Activated gamma-delta T cell (primary cell): ENCODE data around the gene KLHL29.

Experiments
- DNase-seq: peaks from one replicate; lab custom pipeline; 2025; lab: John Stamatoyannopoulos, UW

Gene KLHL29

DNA sequence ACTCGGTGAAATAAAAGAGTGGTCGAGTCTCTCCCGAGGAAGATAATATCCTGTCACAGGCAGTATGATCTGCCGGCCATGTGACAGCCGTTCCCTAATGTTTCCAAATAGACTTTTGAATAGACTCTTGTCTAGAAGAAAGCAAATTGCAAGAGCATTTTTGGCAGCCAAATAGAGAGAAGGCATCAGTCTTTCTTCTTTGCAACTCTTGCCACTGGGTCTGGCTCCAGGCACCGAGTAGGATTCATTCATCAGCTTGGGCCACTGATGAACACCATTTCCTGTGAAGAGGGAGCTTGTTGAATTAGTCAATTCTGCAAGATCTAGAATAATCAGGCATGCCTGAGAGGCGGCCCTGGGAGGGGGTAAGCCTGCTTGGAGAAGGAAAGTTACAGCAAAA lies 165.6 kb downstream of the KLHL29 start:
- no peak for DNase-seq

DNA sequence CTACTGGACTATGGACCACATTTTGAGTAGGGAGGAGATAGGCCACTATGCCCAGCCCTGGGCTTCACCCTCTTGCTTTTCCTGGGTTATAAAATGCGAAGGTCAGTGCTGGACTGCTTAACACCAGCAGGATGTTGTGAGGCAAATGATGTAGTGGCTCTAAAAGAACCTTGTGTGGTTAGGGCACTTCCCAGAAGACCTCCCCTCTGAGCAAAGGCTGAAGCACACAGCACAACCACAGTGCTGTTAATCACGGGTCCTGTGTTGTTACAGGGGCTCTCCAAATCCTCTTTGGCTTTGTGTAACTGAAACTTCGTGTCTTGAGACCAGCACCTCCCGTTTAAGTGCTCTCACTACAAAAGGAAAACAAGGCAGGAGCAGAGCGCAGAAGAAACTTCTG lies 166.9 kb downstream of the KLHL29 start:
- DNase-seq: no peak

DNA sequence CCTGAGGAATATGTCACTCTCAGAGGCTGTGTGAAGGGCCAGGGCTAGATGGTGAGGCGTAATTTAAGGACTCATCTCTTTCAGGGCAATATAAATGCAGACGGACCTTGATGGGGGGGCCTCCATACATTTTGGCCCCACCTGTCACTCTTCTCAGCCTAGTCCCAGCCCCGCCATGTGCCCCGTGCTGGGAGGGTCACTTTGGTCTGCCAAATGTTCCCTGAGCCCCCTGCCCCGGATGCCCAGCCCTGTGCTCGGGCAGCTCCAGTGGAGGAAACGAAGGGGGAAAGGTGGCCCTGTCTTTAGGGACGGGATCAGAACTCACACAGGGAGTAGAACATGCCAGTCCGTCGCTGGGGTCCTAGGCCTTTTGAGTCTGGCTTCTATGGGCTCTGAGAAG lies 168.6 kb downstream of the KLHL29 start:
- no peak for DNase-seq

DNA sequence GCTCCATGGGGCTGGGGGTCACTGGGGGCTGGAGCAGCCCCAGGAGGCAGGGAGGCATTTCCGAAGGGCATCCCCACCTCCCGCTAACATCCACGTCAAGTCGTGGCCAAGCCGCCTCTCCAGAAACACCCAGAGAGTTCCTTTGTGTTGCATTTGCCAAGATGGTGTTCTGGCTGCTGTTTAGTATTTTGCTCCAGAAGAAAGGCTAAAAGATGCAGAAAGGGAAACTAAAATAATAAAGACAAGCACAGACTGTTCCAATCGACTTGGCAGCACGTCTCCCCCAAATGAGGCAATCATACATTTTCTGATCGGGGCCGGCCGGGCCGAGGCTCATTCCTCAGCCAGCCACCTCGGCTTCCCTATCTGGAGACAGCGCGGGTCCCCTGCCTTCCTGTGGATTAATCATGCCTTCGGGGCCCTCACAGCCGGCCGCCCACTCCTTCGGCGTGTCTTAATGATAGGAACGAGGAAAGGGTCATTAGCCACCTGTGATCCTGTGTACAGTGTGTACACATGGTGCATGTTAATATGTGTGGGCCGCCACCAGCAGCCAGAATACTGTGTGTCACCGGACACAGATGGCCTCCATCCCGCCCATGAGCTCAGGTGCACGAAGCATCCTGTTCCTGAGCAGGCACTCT lies 169.2 kb downstream of the KLHL29 start:
- no peak for DNase-seq

DNA sequence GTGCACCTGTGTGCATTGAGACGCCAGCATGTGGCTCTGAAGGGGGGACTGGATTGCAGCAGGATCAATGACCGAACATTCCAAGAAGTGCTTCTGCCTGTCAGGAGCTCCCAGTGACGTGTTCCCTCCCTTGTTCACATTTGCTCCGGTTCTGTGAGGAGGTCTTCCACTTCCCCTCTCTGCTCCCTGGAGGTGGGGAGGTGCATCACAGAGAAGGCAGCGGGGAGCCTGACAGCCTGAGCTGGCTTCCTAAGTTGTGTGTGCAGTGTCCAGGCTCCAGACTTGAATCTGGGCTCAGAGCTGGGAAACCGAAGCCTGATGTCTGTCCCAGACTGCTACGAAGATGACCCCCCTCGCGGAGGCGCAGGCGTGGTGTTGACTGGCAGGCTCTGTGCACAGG lies 171.0 kb downstream of the KLHL29 start:
- no peak for DNase-seq

DNA sequence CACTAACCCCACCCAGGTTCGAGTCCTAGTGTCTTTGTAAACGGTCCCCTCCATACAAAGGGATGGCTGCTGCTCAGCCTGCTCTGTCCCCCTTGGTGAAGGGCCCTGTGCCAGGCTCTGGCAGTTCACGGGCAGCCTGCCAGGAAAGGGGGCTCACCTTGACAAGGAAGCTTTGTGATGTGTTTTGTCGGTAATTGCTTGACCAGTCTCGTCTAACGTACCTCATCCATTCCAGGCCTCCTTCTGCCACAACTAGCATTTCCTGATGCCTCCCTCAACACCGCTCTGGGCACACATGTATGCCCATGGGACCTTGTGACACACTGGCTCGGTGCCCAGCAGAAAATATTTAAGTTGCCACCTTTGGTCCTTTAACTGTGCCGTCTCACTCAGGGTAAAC lies 171.9 kb downstream of the KLHL29 start:
- DNase-seq: no peak

DNA sequence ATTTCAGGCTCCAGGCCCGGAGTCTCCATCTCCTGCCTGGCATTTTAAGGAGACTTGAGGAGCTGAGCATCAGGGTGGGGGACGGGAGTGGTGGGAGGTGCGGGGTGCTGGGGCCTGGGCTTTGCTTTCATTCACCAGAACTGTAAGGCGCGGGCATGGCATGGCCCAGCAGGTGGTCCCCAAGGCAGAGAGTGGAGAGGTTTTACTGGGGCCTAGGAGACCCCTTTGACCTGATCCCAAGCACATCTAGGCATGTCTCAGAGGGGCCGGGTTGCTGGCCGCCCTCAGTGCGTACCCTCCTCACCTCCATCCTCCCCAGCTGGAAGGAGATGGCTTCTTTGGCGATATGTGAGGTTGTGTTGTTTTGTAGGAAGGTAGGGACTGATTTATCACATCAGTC lies 172.5 kb downstream of the KLHL29 start:
- no peak for DNase-seq

DNA sequence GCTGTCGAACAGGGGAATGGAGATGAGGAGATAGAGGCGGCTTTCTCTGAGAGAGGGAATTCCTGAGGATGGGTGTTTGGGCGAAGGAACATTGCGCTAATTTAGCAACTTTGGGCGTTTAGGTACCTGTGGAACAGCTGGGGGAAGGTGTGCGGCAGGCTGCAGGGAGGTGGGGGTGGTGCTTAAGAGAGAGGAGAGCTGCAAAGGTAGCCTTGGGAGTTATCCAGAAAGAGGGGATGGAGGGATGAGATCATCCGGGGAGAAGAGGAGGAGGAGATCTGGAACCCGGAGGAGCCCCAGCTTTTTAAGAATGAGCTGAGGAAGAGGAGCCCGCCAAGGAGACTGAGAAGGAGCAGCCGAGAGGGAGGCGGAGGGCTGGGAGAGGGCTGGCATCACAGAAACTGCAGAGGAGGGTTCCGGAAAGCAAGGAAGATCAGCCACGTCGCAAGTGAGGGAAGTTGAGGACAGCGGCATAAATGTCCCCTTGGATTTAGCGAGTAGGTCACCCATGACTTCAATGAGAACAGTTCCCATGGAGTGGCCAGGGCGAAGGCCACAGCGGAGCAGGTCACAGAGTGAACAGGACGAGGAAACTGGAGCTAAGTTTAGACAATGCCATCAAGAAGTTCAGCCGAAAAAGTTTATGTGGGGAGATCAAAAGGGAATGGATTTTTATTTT lies 174.7 kb downstream of the KLHL29 start:
- no peak for DNase-seq

DNA sequence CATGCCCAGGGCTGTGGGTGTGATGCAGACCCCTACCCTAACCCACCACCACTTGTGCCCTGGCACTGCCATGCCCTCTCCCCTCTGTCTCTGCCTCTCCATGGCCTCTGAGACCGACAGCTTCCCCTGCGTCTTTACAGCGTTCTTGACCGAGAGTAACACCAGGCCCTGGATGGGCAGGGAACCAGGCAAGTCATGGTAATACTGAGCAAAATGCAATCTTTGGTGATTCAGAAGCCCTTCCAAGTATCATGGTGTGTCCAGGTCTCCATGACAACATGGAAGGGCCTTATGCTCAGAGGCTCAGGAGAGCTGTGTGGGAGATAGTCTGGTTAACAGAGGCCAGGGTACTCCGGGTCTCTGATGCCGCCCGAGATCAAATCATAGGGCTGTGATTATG lies 176.1 kb downstream of the KLHL29 start:
- no peak for DNase-seq

DNA sequence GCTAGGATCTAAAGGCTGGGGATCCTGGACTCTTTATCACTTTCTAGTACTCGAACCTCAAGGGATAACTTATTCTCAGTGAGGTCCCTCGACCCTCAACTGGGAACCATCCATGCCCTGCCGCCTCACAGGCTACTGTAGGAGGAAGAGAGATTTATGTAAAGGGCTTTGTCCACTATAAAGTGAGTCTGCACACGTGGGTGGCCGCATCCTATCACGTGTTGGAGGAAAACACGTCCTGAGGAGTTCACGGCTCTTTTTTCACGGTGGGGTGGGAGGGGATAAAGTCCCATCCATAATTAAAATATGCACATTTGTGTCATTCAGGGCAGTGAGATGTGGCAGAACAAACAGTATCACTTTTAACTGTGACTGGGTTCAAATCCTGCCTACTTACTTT lies 176.6 kb downstream of the KLHL29 start:
- DNase-seq: no peak

DNA sequence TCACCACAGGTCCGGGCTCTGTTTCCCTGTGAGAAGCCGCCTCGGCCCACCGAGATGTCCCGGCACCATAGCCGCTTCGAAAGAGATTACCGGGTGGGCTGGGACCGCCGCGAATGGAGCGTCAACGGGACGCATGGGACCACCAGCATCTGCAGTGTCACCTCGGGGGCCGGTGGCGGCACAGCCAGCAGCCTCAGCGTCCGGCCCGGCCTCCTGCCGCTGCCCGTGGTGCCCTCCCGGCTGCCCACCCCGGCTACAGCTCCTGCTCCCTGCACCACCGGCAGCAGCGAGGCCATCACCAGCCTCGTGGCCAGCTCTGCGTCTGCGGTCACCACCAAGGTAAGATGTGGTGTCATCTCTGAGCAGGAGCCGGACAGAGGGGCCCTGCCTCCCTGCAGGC lies 177.2 kb downstream of the KLHL29 start:
- no peak for DNase-seq

DNA sequence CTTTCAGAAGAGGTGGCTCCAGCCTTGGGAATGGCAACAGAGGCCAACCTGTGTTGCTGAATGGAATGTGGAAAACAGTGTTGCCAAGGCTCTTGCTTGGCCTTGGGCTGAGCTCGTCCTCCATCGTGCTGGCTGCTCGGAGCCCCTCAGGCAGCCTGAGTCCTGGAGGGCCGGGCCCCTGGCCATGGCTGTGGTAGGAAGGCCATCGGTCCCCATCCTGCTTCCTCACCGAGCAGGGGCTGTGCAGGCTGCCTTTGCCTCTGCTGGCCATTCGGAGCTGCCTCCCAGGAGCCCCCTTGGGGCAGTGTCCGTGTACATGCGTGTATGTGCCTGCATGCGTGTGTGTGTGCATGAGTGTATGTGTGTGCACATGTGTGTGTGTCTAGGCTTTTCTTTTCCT lies 178.2 kb downstream of the KLHL29 start:
- no peak for DNase-seq

DNA sequence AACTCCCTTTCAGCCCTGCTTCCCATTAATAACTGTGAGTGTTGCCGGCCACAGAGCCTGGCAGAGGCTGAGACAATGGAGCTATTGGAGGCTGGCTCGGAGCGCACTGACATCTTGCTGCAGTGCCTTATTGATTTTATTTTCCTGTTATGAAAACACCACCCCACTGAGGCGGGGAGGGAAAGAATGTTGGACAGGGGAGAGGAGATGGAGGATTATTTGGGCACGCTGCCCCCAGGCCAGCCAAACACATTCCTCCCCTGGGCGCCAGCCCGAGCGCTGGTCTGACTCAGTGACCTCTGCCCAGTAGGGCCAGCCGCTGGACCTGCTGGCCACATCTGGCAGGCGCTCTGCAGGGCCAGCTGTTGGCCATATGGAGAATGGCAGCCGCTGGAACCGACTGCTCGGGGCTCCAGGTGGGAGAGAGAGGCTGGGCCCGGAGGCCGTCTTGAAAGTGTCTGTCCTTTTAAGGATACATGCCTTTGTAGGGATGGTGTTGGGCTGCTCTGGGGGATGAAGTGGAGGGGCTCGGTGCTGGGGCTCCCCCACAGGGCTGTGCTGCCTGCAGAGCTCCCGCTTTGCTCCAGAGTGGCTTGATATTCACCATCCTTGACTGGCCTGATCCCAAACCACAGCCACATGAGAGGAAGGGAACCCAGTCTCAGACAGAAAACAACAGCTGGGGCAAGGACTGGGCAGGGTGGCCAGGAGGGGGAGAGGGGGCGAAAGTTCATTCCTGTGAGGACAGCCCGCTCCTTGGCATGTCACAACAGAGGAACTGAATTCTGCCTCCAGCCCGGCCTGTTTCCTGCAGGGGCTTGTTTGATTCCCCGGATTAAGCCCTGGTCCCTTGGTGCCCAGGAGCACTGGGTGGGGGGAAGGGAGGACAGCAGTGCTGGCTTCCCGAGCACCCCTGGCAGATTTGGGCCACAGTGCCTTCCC lies 179.0 kb downstream of the KLHL29 start:
- no peak for DNase-seq

DNA sequence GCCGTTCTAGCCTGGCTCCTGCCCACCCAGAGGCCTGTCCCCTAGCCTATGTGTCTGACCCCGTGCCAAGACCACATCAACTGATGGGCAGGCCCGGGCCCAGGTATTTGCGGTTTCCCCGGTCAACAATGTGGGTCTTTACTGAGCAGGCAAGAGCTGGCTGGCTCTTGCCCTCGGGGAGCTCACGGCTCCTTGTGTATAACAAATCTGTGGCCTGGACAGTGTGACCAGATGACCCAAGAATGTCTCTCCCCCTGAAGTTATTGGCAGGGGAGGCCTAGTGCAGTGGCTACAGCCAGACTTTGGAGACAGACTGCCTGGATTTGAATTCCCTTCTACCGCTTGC lies 179.6 kb downstream of the KLHL29 start:
- DNase-seq: no peak

DNA sequence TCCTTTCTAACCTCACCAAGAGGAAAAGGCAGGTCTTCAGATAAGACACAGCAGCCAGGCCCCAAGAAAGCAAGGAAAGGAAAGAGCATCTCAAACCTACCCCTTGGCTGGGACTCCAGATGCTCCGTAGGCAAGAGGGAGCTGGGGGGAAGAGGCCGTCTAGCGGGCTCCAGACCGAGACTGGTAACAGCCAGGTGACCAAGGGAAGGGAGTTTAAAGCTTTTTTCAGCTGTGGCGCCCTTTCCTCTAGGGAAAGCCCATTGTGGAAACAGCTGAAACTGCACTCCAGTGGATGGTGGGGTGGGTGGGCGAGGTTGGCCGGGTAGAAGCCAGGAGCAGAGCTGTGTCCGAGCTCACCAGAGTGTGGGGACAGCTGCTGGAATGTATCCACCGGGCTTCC lies 180.4 kb downstream of the KLHL29 start:
- no peak for DNase-seq

DNA sequence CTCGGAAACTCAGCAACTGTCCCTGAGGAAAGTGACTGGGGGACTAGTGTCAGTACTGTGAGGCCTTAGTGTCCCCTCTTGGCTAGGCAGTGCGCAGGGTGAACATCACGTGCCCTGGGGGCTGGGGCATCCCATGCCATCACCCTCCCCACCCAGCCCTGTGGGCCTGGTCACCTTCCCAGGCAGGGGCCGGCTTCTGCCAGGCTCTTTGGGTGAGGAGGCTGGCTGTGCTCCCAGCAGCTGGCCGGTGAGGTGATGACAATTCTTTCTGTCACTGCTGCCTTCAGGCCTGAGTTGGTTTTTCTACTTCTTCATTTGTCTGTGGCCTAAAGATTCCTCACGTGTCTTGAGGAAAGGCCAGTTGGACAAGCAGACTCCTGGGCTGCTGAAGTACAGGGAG lies 180.8 kb downstream of the KLHL29 start:
- no peak for DNase-seq

DNA sequence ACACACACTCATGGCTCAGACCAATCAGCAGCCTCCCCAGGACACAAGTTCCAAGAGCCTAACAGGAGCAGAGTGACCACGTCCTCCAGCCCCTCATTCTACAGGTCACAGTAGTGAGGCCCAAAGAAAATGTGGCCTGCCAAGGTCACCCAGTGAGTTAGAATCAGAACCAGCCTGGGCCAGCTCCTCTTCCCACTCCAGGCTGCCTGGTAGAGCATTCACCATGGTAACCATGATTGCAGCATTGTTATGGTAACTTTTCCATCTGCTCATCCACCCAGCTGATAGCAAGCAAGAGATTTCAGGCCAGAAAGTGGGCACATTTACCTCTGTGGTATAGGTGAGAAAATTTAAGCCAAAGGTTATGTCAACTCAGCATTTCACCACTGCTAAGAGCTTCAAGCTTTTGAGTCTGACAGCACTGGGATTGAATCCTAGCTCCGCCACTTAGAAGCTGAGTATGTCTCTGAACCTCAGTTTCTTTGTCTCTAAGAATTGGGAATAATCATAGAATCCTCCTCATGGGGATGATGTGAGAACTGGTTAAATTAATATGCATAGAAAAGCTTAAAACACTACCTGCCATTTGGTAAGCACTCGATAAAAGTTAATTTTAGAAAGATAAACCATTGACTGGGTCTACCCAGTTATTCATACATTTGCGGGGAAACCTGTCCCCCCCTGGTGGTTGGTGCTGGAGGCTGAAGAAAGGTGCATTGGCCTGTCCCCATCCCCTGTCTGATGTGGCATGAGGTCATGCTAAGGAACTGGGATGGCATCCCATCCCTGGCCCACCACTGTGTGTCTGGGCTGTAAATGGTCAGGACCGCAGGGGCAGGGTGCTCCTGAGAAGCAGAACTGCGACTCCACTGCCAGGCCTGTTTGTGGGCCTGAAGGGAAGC lies 181.5 kb downstream of the KLHL29 start:
- DNase-seq: no peak

DNA sequence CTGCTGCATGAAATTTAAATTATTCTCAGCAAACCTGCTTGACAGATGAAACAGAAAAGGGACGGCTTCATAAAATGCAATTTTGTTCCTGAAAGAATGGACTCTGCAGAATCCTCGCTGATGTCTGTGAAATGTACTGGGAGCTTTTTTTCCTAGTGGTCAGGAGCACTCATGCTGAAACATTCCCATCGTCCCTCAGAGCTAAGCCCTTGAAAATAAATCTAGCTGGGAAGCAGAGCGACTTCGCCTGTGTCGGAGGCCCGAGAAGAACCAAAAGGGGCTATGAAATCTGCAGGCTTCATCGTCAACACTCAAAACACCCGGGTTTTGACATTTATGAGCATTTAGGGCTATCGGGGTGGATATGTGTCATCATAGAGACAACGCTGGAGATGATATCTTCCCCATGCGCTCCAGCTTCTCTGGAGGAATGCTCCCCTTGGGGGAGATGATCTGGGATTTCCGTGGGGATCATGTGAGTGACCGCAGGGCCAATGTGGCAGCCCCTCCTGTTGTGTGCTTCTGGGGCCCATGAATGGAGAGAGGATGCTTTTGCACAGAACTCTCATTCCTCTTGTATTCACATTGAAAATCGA lies 182.3 kb downstream of the KLHL29 start:
- no peak for DNase-seq

DNA sequence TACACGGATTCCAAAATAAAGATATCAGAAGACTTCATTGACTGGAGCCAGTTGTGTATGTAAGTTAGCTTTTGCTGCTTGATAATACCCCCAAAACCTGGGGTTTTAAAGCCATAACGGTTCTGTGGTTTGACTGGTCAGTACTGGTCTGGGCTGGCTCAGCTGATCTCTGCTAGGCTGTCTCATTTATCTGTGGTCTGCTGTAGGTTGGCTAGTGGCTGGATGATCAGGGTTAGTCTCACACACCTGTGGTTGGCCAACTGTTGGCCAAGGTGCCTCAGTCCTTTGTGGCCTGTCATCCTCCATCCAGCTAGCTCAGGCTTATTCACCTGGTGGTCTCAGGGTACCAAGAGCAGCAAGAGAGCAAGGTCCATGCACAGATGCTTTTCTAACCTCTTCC lies 183.2 kb downstream of the KLHL29 start:
- no peak for DNase-seq

DNA sequence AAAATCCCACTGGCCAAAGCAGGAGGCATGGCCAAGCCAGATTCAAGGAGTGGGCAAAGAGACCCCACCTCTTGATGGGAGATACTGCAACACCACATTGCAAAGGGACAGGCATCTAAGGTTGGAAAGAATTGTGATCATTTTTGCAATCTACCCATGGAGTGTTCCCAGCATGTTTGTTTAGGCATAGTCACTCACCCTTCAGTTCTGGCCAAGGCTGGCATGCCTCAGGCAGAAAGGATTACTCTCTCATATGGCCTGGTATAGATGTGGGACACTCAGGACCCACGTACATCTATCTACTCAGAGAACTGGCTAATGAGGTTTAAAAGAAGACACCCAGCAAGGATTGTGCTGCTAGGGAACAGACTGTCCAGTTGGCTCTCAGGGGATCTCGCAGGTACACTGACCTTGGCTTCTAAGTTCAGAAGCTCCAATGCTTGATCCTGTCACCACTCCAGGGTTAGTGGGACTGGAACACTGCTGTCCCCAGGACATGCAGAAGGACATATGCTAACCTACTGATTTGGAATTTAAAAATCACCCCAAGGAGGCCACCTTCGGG lies 183.7 kb downstream of the KLHL29 start:
- DNase-seq: no peak

DNA sequence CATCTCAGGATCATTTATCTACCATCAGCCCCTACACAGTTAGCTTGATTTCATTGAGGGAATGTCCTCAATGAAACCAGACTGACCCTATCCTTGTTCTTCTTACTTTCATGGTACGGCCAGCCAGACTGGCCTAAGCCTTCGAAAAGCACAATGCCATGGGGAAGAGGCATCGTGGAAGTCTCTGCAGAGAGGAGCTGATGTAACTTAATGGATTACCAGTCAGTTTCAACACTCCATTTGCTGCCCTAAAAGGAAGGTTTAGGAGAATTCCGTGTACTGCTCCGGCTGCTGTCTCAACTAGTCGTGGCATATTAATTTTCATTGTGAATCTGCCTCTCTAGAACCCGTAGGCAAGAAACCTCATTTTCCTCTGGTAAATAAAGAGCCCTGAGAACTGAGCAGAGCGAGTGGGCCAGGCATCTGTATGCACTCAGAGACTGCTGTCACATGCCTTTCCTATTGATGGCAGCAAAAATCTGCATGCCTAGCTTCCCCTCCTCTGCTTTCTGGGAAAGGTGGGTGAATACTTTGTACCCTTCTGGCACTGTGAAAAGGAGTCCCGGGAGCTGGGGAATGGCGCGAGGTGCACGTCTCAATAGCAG lies 184.9 kb downstream of the KLHL29 start:
- no peak for DNase-seq
